Measurements from ENCODE around the gene ZNF490.
"Not testable (repeated sequence)": the region's sequence is repeated elsewhere in the genome, so short reads cannot be mapped to it uniquely, and the experiment has no call there.

Gene ZNF490

GRCh38 chr19:12621253-12622024 lies 10.8 kb upstream of the ZNF490 start:
- not testable (repeated sequence) for DNase-seq (ENCODE audit: low read depth)

- DNase-seq (ENCODE audit: low read depth), result no peak
Observed at GRCh38 chr19:12617646-12618045, 7.0 kb upstream of the ZNF490 start.

GRCh38 chr19:12611361-12611699 lies 717 bp upstream of the ZNF490 start:
- DNase-seq (ENCODE audit: low read depth), result peak; percentile 73

DNA sequence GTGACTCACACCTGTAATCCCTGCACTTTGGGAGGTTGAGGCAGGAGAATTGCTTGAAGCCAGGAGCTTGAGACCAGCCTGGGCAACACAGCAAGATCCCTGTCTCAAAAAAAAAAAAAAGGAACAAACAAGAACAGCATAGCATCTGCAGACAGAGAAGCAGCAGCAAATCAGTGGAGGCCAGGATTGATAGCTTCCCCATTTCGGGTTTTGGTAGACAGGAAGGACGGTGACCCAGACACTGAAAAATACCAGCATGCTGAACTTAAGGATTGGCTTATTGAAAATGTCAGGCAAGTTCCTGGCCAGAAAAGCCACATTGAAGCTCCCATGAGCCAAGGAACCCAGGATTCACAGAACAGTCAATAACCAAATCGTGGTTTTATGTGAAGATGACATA lies 3.0 kb downstream of the ZNF490 start:
- DNase-seq (ENCODE audit: low read depth), result no peak

DNA sequence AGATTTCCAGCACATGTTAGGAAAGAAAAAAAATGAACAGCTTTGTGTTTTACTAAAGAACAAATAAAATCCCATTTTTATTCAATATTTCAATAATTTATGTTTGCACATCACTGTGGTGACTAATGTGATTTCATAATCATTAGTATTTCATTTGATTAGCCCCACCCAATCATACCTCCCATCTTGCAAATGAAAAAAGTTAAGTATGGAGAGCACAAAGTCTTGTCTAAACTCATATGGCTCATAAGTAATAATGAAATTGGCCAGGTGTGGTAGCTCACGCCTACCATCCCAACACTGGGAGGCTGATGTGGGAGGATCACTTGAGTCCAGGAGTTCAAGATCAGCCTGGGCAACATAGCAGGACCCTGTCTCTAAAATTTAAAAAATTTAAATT lies 3.8 kb downstream of the ZNF490 start:
- no peak for DNase-seq (ENCODE audit: low read depth)

DNA sequence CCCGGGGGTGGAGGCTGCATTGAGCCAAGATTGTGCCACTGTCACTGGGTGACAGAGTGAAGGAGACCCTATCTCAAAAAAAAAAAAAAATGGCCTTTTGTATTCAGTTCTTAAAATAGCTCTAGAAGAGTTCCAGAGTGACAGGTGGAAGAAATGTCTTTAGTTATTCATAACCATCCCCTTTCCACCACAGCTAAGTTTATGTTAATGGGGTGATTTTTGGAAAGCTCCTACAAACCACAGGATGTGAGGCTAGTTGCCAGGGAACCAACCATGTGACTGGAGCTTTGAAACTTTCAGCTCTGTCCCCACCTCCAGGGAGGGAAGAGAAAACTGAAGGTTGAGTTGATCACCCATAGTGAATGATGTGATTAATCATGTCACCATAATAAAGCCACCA lies 6.9 kb downstream of the ZNF490 start:
- DNase-seq (ENCODE audit: low read depth), result peak; percentile 60

GRCh38 chr19:12597594-12597993 lies 13.0 kb downstream of the ZNF490 start:
- DNase-seq (ENCODE audit: low read depth), result no peak

GRCh38 chr19:12596927-12597548 lies 13.6 kb downstream of the ZNF490 start:
- DNase-seq (ENCODE audit: low read depth), result no peak

- DNase-seq (ENCODE audit: low read depth), result no peak
Observed at GRCh38 chr19:12596485-12596884, 14.1 kb downstream of the ZNF490 start.

GRCh38 chr19:12581100-12581499 lies 29.5 kb downstream of the ZNF490 start:
- DNase-seq (ENCODE audit: low read depth), result no peak

- peak; percentile 88 for DNase-seq (ENCODE audit: low read depth)
Observed at GRCh38 chr19:12580180-12580694, 30.4 kb downstream of the ZNF490 start.

- DNase-seq (ENCODE audit: low read depth), result no peak
Observed at GRCh38 chr19:12578641-12579040, 32.0 kb downstream of the ZNF490 start.

GRCh38 chr19:12574036-12574435 lies 36.6 kb downstream of the ZNF490 start:
- DNase-seq (ENCODE audit: low read depth), result no peak

- peak; percentile 28 for DNase-seq (ENCODE audit: low read depth)
Observed at GRCh38 chr19:12567951-12568350, 42.7 kb downstream of the ZNF490 start.

GRCh38 chr19:12566380-12566779 lies 44.2 kb downstream of the ZNF490 start:
- DNase-seq (ENCODE audit: low read depth), result not testable (repeated sequence)

DNA sequence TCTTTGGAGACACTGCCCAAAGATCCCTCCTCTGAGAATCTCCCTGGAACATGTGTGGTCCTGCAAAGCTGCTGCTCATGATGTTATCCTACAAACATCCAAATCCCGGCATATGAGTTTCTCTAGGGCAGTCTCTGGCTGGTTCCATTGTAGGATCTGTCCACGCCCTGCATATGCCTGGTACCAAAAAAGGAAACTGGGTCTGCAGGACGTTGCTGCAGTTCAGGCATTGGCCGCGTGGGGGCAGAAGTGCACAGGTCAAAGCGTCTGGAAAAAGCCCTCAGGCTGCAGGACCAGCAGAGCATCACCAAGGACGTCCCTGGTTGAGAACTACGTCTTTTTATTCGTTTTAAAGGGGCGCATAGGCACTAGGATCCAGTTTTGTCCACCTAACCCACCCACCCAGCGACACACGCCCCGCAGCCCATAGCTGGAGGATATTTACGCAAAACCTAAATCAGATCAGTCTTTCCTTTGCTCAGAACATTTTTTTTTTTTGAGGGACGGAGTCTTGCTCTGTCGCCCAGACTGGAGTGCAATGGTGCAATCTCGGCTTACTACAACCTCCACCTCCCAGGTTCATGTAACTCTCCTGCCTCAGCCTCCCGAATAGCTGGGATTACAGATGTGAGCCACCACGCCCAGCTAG lies 46.5 kb downstream of the ZNF490 start:
- DNase-seq (ENCODE audit: low read depth), result peak; percentile 82

- no peak for DNase-seq (ENCODE audit: low read depth)
Observed at GRCh38 chr19:12555456-12555930, 55.1 kb downstream of the ZNF490 start.

- DNase-seq (ENCODE audit: low read depth), result peak; percentile 100
Observed at GRCh38 chr19:12551060-12551832, 59.4 kb downstream of the ZNF490 start, which contains the start of gene ZNF564. Gene ZNF564 (minus strand): TSS chr19:12551482. CDS start chr19:12551332, 150 bp downstream.

- DNase-seq (ENCODE audit: low read depth), result no peak
Observed at GRCh38 chr19:12546903-12547302, 63.7 kb downstream of the ZNF490 start.

GRCh38 chr19:12546068-12546467 lies 64.5 kb downstream of the ZNF490 start:
- DNase-seq (ENCODE audit: low read depth), result no peak

GRCh38 chr19:12545267-12545666 lies 65.3 kb downstream of the ZNF490 start:
- no peak for DNase-seq (ENCODE audit: low read depth)

GRCh38 chr19:12544401-12544876 lies 66.2 kb downstream of the ZNF490 start:
- peak; percentile 90 for DNase-seq (ENCODE audit: low read depth)
